Non-pigmented ciliary epithelial cell (primary cell): ENCODE measurements around the gene RNPEPL1.

Source experiments
- DNase-seq: peaks from one replicate; pipeline ENCODE4 v3.0.0-alpha.2; 2010; ENCODE audit warnings: low read depth

Gene RNPEPL1

GRCh38 chr2:240626531-240627300 lies 58.4 kb downstream of the RNPEPL1 start:
- no peak for DNase-seq

DNA sequence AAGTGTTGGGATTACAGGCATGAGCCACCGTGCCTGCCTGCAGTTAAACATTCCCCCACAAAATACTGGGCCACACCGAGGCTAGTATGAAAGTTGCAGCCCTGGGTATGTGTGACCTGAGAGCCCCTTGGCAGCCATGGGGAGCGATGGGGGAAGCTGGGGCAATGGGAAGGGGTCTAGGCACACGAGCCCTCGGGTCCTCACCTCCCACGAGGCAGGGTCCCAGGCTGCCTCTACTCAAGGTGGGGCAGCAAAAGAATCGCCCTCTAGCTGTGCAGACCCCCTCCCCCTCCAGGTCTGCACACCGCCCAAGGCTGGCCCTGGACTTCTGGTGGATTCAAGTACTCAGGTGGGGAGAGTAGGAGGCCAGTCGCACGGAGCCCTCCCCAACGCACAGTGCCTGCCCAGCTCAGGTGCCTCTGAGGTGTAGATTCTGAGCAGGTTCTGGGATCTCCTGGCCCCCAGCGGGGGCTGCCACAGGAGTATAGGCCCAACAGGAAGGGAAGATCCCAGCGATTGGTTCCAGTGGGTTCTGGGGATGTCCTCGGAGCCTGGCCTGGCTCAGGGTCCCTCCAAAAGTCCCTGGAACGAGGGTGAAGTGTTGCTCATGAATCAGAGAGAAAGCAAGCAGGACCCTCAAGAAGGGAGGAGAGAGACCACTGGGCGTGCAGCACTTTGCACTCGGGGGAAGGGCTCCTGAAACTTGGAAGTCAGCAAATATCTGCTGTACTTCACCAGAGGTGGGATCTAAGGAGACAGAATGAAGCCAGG lies 59.6 kb downstream of the RNPEPL1 start:
- no peak for DNase-seq

- DNase-seq, result no peak
These were observed 60.2 kb downstream of the RNPEPL1 start for GRCh38 chr2:240628507-240628807.

GRCh38 chr2:240628808-240629618 lies 60.7 kb downstream of the RNPEPL1 start:
- no peak for DNase-seq

- DNase-seq, result no peak
These were observed 61.3 kb downstream of the RNPEPL1 start for GRCh38 chr2:240629619-240629967.

DNA sequence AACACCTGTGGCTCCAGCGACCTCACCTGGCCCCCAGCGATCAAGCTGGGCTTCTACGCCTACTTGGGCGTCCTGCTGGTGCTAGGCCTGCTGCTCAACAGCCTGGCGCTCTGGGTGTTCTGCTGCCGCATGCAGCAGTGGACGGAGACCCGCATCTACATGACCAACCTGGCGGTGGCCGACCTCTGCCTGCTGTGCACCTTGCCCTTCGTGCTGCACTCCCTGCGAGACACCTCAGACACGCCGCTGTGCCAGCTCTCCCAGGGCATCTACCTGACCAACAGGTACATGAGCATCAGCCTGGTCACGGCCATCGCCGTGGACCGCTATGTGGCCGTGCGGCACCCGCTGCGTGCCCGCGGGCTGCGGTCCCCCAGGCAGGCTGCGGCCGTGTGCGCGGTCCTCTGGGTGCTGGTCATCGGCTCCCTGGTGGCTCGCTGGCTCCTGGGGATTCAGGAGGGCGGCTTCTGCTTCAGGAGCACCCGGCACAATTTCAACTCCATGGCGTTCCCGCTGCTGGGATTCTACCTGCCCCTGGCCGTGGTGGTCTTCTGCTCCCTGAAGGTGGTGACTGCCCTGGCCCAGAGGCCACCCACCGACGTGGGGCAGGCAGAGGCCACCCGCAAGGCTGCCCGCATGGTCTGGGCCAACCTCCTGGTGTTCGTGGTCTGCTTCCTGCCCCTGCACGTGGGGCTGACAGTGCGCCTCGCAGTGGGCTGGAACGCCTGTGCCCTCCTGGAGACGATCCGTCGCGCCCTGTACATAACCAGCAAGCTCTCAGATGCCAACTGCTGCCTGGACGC lies 61.9 kb downstream of the RNPEPL1 start:
- no peak for DNase-seq
